Epithelial cell of proximal tubule (primary cell): Measurements from ENCODE around the gene NAV2. TPM values are rescaled to one million over a fixed set of nuclear protein-coding genes. Genes with fewer than 3 reads are reported as not detected.

Experiments used
- DNase-seq: peaks from one replicate; pipeline ENCODE4 v3.0.0-alpha.2; 2011; ENCODE audit warnings: low read depth
- H3K4me3 ChIP-seq: 2 replicates; pipeline ENCODE4 v1.5.1; 2011; ENCODE audit warnings: low read depth, mild to moderate bottlenecking, low read length
- total RNA-seq: library from RNA; depleted of rRNA; stranded (reverse); fragments of >200 nt; gene quantifications from 2 replicates; pipeline ENCODE4 v1.2.3, GENCODE V29; 2015
- TF ChIP-seq, protein P1 (sequence below): conservative IDR thresholded peaks from 2 replicates; pipeline ENCODE4 v1.5.1; 2012; ENCODE audit warnings: low read depth, mild to moderate bottlenecking, low read length

Gene NAV2
- total RNA-seq, 1 donor from 2014 or later: 19.0 TPM

DNA sequence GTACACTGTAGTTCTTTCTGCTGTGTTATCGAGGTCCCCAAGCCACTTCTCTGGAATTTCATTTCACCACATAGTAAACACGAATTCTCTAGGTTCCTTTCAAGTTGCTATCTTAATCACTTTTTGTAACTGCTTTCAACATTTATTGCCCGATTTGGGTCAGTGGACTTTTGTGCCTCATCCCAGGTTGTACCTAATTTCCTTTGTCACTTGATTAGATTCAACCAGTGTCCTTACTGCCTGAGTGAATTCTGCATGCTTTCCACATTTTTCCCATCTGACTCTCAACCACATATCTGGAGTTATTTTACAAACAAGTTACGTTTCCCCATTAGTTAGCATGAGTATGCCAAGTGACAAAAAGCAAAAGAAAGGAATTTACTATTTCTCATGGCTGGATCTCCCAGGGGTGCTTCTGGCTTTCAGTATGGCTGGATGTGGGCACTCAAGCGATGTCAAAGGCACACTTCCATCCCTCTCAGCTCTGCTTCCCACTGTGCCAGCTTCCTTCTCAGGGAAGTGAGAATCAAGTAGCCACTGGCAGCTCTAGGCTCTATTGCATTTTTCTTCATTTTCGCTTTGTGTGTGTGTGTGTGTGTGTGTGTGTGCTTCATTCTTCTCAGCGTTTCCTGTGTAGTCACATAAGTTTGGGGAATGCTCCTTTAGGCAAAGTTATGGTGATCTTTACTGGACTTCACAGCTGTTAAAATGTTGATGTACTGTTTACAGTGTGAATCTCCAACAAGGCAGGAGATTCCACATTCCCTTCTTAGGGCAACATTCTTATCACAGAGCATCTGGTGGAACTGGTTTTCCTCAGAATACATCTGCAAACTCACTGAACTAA lies 318.7 kb downstream of the NAV2 start:
- peak; percentile 100 for DNase-seq
- TF ChIP-seq, protein P1, sequence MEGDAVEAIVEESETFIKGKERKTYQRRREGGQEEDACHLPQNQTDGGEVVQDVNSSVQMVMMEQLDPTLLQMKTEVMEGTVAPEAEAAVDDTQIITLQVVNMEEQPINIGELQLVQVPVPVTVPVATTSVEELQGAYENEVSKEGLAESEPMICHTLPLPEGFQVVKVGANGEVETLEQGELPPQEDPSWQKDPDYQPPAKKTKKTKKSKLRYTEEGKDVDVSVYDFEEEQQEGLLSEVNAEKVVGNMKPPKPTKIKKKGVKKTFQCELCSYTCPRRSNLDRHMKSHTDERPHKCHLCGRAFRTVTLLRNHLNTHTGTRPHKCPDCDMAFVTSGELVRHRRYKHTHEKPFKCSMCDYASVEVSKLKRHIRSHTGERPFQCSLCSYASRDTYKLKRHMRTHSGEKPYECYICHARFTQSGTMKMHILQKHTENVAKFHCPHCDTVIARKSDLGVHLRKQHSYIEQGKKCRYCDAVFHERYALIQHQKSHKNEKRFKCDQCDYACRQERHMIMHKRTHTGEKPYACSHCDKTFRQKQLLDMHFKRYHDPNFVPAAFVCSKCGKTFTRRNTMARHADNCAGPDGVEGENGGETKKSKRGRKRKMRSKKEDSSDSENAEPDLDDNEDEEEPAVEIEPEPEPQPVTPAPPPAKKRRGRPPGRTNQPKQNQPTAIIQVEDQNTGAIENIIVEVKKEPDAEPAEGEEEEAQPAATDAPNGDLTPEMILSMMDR: no peak
- H3K4me3 ChIP-seq: no peak overlapping the region

DNA sequence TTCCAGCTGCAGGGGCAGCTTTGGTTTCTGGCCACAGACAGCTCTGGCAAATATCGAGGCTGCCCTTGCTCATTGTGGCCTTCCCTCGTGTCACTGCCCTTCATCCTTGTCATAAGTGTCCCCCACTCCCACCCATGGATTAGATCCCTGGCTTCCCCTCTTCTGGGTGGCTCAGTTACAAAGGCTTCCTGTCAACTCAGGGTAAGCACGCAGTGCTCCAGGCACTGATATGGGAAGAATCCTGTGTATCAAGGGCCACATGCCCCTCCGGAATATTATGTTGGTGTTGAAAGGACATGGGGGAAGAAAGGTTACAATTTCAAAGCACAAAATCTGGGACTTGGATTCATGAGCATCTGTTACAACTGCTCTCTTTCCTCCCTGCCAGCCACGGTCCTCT lies 319.5 kb downstream of the NAV2 start:
- H3K4me3 ChIP-seq: no peak overlapping the region
- no peak for DNase-seq
- TF ChIP-seq, protein P1: no peak

DNA sequence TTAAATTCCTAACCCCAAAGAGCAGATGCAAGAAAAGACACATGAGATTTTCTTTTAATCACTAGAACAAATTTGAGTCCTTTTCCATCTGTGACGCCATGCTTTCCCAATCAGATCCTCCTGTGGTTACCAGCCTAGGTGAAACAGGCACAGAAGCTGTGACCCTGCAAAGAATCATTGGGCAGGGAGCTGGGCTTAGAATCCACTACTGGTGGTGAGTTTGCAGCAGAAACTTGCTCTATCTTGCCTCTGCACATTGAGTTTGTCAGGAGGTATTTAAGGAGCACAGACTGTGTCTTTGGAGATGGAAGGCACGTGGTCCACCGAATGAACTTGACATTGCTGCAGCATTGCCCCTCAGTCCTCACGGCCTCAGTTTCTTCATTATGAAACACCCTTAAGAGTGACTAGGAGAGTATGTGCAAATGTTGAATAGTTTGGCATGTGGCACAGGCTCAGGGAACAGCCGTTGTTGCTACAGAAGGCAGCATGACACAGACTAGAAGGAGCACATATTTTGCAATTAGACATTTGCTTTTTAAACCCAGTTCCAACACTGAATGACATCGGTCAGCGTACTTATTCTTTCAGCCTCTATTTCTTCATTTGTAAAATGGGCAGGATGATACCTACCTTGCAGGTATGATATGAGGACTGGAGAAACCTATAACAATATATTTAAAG lies 320.1 kb downstream of the NAV2 start:
- DNase-seq: no peak
- TF ChIP-seq, protein P1: no peak
- H3K4me3 ChIP-seq: no peak overlapping the region

DNA sequence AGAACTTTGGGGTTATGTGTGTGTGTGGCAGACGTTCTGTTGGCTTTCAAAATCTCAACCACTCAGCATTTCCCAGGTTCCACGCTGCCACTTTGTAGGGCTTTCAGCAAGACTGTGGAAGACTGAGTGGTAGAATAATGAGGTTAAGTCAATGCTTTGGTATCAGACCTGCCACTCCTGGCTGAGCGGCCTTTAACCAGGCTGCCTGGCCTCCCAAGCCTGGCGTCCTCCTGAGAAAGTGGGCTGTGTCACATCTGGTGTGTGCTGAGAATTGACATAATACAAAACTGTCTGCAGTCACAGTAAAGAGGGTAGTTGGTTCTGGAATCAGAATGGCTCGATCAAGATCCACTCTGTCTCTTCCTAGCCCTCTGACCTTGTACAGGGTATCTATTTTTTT lies 321.2 kb downstream of the NAV2 start:
- no peak overlapping the region for H3K4me3 ChIP-seq
- no peak for DNase-seq
- TF ChIP-seq, protein P1: no peak

DNA sequence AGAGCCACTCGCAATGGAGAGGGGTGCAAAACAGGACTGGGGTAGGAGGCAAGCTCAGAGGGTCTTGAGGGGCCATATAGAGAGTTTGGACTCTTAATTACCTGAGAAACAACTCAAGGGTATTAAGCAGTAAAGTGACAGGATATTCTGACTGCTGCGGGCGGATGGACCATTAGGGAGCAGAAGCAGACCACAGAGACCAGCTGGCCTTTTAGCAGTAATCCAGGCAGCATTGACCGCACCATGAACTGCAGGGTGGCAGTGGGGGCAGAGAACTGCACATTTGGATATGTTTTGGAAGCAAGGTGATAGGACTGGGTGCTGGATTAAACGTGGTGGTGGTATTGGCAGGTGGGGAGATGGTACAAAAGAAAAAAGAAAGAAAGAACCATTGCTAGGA lies 322.3 kb downstream of the NAV2 start:
- TF ChIP-seq, protein P1: no peak
- no peak for DNase-seq
- H3K4me3 ChIP-seq: no peak overlapping the region

DNA sequence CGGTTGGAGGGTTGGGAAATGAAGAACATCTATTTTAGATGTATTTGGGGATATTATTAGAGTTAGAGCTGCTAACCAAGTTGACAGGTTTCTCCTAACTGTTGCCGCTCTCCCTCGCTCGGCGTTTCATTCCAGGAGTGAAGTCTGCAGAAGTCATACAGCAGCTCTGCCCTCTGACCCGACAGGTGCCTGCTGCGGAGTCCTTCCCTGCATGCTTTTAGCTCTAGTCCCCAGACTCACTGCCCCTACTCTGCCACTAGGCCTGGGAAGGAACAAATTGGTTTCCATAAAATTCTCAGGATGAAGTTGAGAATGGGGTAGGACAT lies 322.7 kb downstream of the NAV2 start:
- DNase-seq: no peak
- no peak overlapping the region for H3K4me3 ChIP-seq
- TF ChIP-seq, protein P1: no peak
